ENCODE results near the gene AKTIP.

DNA sequence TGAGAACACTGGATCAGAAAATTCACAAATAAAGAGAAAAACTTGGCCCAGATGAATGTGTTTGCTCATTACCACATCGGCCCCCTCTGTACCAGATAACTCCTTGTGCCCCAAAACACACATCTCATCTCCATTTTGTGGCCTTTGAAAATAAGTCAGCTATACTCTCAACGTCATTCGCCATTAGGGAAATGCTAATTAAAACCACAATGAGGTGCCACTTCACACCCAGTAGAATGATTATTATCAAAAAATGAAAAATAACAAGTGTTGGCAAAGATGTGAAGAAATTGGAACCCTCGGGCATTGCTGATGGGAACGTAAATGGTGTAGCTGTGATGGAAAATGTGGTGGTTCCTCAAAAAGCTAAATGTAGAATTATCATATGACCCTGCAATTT lies 34.6 kb upstream of the AKTIP start:
- TF ChIP-seq, protein P1, sequence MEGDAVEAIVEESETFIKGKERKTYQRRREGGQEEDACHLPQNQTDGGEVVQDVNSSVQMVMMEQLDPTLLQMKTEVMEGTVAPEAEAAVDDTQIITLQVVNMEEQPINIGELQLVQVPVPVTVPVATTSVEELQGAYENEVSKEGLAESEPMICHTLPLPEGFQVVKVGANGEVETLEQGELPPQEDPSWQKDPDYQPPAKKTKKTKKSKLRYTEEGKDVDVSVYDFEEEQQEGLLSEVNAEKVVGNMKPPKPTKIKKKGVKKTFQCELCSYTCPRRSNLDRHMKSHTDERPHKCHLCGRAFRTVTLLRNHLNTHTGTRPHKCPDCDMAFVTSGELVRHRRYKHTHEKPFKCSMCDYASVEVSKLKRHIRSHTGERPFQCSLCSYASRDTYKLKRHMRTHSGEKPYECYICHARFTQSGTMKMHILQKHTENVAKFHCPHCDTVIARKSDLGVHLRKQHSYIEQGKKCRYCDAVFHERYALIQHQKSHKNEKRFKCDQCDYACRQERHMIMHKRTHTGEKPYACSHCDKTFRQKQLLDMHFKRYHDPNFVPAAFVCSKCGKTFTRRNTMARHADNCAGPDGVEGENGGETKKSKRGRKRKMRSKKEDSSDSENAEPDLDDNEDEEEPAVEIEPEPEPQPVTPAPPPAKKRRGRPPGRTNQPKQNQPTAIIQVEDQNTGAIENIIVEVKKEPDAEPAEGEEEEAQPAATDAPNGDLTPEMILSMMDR (IDR thresholded peaks at IDR 0.05): no peak
- TF ChIP-seq POLR2A (IDR thresholded peaks at IDR 0.05) (no peak), POLR2AphosphoS5 (IDR thresholded peaks at IDR 0.05) (no peak)

Data from transverse colon (tissue), 4 donors.